ENCODE results near the gene NR6A1. TPM values are rescaled to one million over a fixed set of nuclear protein-coding genes. Genes with fewer than 3 reads are reported as not detected.

NR6A1 gene
- polyA plus RNA-seq, 1 donor from 2014 or later = 4.3 TPM

DNA sequence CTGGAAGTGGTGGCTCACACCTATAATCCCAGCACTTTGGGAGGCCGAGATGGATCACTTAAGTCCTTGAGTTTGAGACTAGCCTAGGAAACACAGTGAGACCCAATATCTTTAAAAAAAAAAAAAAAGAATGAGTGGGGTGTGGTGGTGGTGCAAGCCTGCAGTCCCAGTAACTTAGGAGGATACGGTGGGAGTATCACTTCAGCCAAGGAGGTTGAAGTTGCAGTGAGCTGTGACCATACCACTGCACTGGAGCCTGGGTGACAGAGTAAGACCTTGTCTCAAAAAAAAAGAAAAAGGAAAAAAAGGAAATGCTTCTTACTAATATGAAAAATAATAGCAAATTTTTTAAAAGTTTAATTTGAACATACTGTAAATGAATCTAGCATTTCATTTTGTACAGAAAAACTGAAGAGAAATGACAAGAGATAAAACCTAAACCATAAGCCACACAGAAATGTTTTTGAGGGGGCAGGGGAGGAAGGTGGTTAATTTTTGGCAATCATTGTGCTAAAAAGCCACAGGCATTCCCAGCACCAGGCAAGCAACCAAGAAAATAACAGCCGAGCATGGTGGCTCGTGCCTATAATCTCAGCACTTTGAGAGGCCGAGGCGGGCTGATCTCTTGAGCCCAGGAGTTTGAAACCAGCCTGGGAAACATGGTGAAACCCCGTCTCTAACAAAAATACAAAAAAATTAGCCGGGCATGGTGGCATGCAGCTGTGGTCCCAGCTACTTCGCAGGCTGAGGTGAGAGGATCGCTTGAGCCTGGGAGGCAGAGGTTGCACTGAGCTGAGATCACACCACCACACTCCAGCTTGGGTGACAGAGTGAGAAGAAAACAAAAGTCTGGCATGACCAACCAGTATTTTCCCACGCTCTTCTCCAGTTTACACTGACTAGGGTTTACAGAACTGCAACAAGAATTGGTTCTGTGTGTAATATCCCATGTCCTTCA, 149.5 kb downstream of the NR6A1 start:
- H3F3A ChIP-seq (ENCODE audit: insufficient read depth, low read length, poor library complexity, severe bottlenecking) = no peaks in the 10 kb centered on the region
- H3K4me2 ChIP-seq (ENCODE audit: low read length) = no peak overlapping the region
- H3K9ac ChIP-seq (ENCODE audit: low read length) = no peak overlapping the region
- H3K27ac ChIP-seq (ENCODE audit: low read length) = no peak overlapping the region
- H3K4me3 ChIP-seq (ENCODE audit: low read length) = no peak overlapping the region
- H3K9me2 ChIP-seq (ENCODE audit: insufficient read depth, low read length) = no peaks in the 10 kb centered on the region
- no peaks in the 10 kb centered on the region for H3K27me3 ChIP-seq (ENCODE audit: insufficient read depth, low read depth, low read length)
- TF ChIP-seq RAD21 (conservative IDR thresholded peaks at IDR 0.05) = no peak
- no peak for TF ChIP-seq MXI1 (conservative IDR thresholded peaks at IDR 0.05; ENCODE audit: poor library complexity, severe bottlenecking)
- TF ChIP-seq SMC3 (conservative IDR thresholded peaks at IDR 0.05; ENCODE audit: poor library complexity) = no peak
- no peak for TF ChIP-seq POLR2AphosphoS5 (IDR thresholded peaks at IDR 0.05)
- TF ChIP-seq EZH2 (IDR thresholded peaks at IDR 0.05; ENCODE audit: borderline replicate concordance, insufficient read depth, low read length, poor library complexity, severe bottlenecking) = no peak
- TF ChIP-seq, protein P1, sequence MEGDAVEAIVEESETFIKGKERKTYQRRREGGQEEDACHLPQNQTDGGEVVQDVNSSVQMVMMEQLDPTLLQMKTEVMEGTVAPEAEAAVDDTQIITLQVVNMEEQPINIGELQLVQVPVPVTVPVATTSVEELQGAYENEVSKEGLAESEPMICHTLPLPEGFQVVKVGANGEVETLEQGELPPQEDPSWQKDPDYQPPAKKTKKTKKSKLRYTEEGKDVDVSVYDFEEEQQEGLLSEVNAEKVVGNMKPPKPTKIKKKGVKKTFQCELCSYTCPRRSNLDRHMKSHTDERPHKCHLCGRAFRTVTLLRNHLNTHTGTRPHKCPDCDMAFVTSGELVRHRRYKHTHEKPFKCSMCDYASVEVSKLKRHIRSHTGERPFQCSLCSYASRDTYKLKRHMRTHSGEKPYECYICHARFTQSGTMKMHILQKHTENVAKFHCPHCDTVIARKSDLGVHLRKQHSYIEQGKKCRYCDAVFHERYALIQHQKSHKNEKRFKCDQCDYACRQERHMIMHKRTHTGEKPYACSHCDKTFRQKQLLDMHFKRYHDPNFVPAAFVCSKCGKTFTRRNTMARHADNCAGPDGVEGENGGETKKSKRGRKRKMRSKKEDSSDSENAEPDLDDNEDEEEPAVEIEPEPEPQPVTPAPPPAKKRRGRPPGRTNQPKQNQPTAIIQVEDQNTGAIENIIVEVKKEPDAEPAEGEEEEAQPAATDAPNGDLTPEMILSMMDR (IDR thresholded peaks at IDR 0.05; ENCODE audit: poor library complexity, severe bottlenecking) = no peak
- TF ChIP-seq EP300 (conservative IDR thresholded peaks at IDR 0.05; ENCODE audit: poor library complexity, severe bottlenecking) = no peak
- TF ChIP-seq TAF1 (IDR thresholded peaks at IDR 0.05; ENCODE audit: low read depth) = no peak
- TF ChIP-seq, protein P2, sequence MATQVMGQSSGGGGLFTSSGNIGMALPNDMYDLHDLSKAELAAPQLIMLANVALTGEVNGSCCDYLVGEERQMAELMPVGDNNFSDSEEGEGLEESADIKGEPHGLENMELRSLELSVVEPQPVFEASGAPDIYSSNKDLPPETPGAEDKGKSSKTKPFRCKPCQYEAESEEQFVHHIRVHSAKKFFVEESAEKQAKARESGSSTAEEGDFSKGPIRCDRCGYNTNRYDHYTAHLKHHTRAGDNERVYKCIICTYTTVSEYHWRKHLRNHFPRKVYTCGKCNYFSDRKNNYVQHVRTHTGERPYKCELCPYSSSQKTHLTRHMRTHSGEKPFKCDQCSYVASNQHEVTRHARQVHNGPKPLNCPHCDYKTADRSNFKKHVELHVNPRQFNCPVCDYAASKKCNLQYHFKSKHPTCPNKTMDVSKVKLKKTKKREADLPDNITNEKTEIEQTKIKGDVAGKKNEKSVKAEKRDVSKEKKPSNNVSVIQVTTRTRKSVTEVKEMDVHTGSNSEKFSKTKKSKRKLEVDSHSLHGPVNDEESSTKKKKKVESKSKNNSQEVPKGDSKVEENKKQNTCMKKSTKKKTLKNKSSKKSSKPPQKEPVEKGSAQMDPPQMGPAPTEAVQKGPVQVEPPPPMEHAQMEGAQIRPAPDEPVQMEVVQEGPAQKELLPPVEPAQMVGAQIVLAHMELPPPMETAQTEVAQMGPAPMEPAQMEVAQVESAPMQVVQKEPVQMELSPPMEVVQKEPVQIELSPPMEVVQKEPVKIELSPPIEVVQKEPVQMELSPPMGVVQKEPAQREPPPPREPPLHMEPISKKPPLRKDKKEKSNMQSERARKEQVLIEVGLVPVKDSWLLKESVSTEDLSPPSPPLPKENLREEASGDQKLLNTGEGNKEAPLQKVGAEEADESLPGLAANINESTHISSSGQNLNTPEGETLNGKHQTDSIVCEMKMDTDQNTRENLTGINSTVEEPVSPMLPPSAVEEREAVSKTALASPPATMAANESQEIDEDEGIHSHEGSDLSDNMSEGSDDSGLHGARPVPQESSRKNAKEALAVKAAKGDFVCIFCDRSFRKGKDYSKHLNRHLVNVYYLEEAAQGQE (IDR thresholded peaks at IDR 0.05; ENCODE audit: borderline replicate concordance) = no peak
- H3K9me3 ChIP-seq (ENCODE audit: low read length) = no peaks in the 10 kb centered on the region
- no peak overlapping the region for H2AFZ ChIP-seq (ENCODE audit: low read depth, low read length)
- no peaks in the 10 kb centered on the region for H3K79me2 ChIP-seq (replicated peaks; ENCODE audit: insufficient read depth, low read length)
- H3K36me3 ChIP-seq (ENCODE audit: insufficient read depth, low read length) = no peaks in the 10 kb centered on the region
- H4K20me1 ChIP-seq (ENCODE audit: insufficient read depth) = no peaks in the 10 kb centered on the region

DNA sequence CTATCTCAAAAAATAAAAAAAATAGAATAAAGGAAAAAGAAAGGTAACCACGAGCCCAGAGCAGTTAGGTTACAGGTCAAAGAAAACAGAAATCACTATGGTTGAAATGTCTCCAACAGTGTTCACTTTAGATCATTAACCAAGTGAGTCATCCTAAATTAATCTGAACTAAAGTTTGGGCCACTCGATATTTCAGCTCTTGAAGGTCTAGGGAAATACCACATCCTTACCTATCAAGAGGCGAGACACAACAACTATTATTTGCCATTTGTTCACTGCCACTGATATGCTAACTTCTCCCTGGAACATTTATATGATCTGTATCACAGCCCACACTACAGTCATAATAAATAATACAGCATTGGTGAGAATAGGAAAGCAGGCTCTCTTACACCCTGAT, 152.6 kb downstream of the NR6A1 start:
- H3K36me3 ChIP-seq (ENCODE audit: insufficient read depth, low read length) = no peaks in the 10 kb centered on the region
- no peaks in the 10 kb centered on the region for H3K9me2 ChIP-seq (ENCODE audit: insufficient read depth, low read length)
- H3K9me3 ChIP-seq (ENCODE audit: low read length) = no peaks in the 10 kb centered on the region
- H3F3A ChIP-seq (ENCODE audit: insufficient read depth, low read length, poor library complexity, severe bottlenecking) = no peaks in the 10 kb centered on the region
- H3K4me3 ChIP-seq (ENCODE audit: low read length) = no peak overlapping the region
- no peak overlapping the region for H3K27ac ChIP-seq (ENCODE audit: low read length)
- no peaks in the 10 kb centered on the region for H4K20me1 ChIP-seq (ENCODE audit: insufficient read depth)
- no peaks in the 10 kb centered on the region for H3K27me3 ChIP-seq (ENCODE audit: insufficient read depth, low read depth, low read length)
- H3K79me2 ChIP-seq (replicated peaks; ENCODE audit: insufficient read depth, low read length) = no peaks in the 10 kb centered on the region
- no peak overlapping the region for H3K9ac ChIP-seq (ENCODE audit: low read length)
- TF ChIP-seq POLR2AphosphoS5 (IDR thresholded peaks at IDR 0.05) = no peak
- no peak for TF ChIP-seq RAD21 (conservative IDR thresholded peaks at IDR 0.05)
- TF ChIP-seq, protein P1 (IDR thresholded peaks at IDR 0.05; ENCODE audit: poor library complexity, severe bottlenecking) = no peak
- no peak for TF ChIP-seq EZH2 (IDR thresholded peaks at IDR 0.05; ENCODE audit: borderline replicate concordance, insufficient read depth, low read length, poor library complexity, severe bottlenecking)
- no peak for TF ChIP-seq SMC3 (conservative IDR thresholded peaks at IDR 0.05; ENCODE audit: poor library complexity)
- no peak for TF ChIP-seq MXI1 (conservative IDR thresholded peaks at IDR 0.05; ENCODE audit: poor library complexity, severe bottlenecking)
- TF ChIP-seq, protein P2 (IDR thresholded peaks at IDR 0.05; ENCODE audit: borderline replicate concordance) = no peak
- no peak for TF ChIP-seq EP300 (conservative IDR thresholded peaks at IDR 0.05; ENCODE audit: poor library complexity, severe bottlenecking)
- no peak for TF ChIP-seq TAF1 (IDR thresholded peaks at IDR 0.05; ENCODE audit: low read depth)
- no peak overlapping the region for H3K4me2 ChIP-seq (ENCODE audit: low read length)
- H2AFZ ChIP-seq (ENCODE audit: low read depth, low read length) = no peak overlapping the region
